ENCODE results near the gene OR4C3.
"Not testable (repeated sequence)": the region's sequence is repeated elsewhere in the genome, so short reads cannot be mapped to it uniquely, and the experiment has no call there.

Gene OR4C3

GRCh38 chr11:48324620-48325019 lies at the start of gene OR4C3:
OR4C3 (plus strand) TSS chr11:48324920; CDS start chr11:48325022, 102 bp downstream.
- DNase-seq (ENCODE audit: low spot score): not testable (repeated sequence)

- DNase-seq (ENCODE audit: low spot score): no peak
Observed at GRCh38 chr11:48305923-48306322, 18.8 kb upstream of the OR4C3 start, which contains the start of gene OR4S1. OR4S1 (plus strand) TSS chr11:48306223; CDS start chr11:48306223, 0 bp downstream.

- DNase-seq (ENCODE audit: low spot score): peak; percentile 73
Observed at GRCh38 chr11:48307760-48308386, 16.8 kb upstream of the OR4C3 start.

- DNase-seq (ENCODE audit: low spot score): not testable (repeated sequence)
Observed at GRCh38 chr11:48313590-48313989, 11.1 kb upstream of the OR4C3 start.

GRCh38 chr11:48319813-48320212 lies 4.9 kb upstream of the OR4C3 start:
- not testable (repeated sequence) for DNase-seq (ENCODE audit: low spot score)

- no peak for DNase-seq (ENCODE audit: low spot score)
Observed at GRCh38 chr11:48341466-48341865, 16.7 kb downstream of the OR4C3 start.

- not testable (repeated sequence) for DNase-seq (ENCODE audit: low spot score)
Observed at GRCh38 chr11:48342505-48342904, 17.8 kb downstream of the OR4C3 start.

GRCh38 chr11:48346286-48346685 lies 21.6 kb downstream of the OR4C3 start:
- not testable (repeated sequence) for DNase-seq (ENCODE audit: low spot score)

GRCh38 chr11:48354013-48354412 lies 29.3 kb downstream of the OR4C3 start:
- DNase-seq (ENCODE audit: low spot score): no peak

- DNase-seq (ENCODE audit: low spot score): no peak
Observed at GRCh38 chr11:48354677-48355076, 30.0 kb downstream of the OR4C3 start.

- not testable (repeated sequence) for DNase-seq (ENCODE audit: low spot score)
Observed at GRCh38 chr11:48361289-48361688, 36.6 kb downstream of the OR4C3 start.

- no peak for DNase-seq (ENCODE audit: low spot score)
Observed at GRCh38 chr11:48366365-48366764, 41.6 kb downstream of the OR4C3 start, which contains the start of gene OR4C5. OR4C5 (minus strand) TSS chr11:48366465; CDS start chr11:48366465, 0 bp downstream.

All from activated CD4-positive, alpha-beta T cell treated with anti-CD3 and anti-CD28 coated beads, Interleukin-2, Interleukin-4, amounts not matched to agents 100 ng/mL and 50 ng/mL, durations not matched to agents 16 hours and 8 hours (primary cell).